OCI-LY7 (cell line): ENCODE measurements around the gene PSD4. TPM values are rescaled to one million over a fixed set of nuclear protein-coding genes. Genes with fewer than 3 reads are reported as not detected.

Source experiments
- BruUV-seq: library from RNA; stranded (reverse); fragments of 400-500 nt; replicated peaks from 2 replicates; lab custom pipeline; 2021; lab: Mats Ljungman, UMichigan
- CTCF ChIA-PET: fragments of 300-600 bp; sonication (Branson Sonifier 250); formaldehyde crosslinking; loops from one replicate; lab custom pipeline; 2022; ENCODE audit warnings: antibody characterized with exemption; ENCODE audit not compliant: unreplicated experiment; lab: Charles Lee
- POLR2A ChIA-PET: fragments of 300-600 bp; sonication (Branson Sonifier 250); formaldehyde crosslinking; loops from one replicate; lab custom pipeline; 2022; ENCODE audit warnings: antibody characterized with exemption; lab: Charles Lee
- DNase-seq: peaks from one replicate; pipeline ENCODE4 v3.0.0-alpha.2; 2015; ENCODE audit warnings: low spot score
- H2AFZ ChIP-seq: fragments of 200-600 bp; sonication (generic), shearing (Covaris generic); 2 replicates; pipeline ENCODE4 v1.6.1; 2014; ENCODE audit warnings: mild to moderate bottlenecking, antibody characterized with exemption, low read length, moderate library complexity
- H3K27ac ChIP-seq: fragments of 200-600 bp; sonication (generic); 2 replicates; pipeline ENCODE4 v1.5.1; 2014; ENCODE audit warnings: mixed run types, low read depth, mild to moderate bottlenecking, moderate library complexity, low read length, inconsistent platforms; ENCODE audit not compliant: poor library complexity, severe bottlenecking
- H3K36me3 ChIP-seq: fragments of 200-600 bp; sonication (generic); 2 replicates; pipeline ENCODE4 v1.6.1; 2014; ENCODE audit warnings: mild to moderate bottlenecking, antibody characterized with exemption, low read length, moderate library complexity, mixed read lengths; ENCODE audit not compliant: insufficient read depth
- H3K4me1 ChIP-seq: fragments of 200-600 bp; sonication (generic); 2 replicates; pipeline ENCODE4 v1.5.1; 2014; ENCODE audit warnings: mild to moderate bottlenecking, low read length; ENCODE audit not compliant: insufficient read depth, poor library complexity, severe bottlenecking
- H3K4me2 ChIP-seq: fragments of 200-600 bp; sonication (generic); 2 replicates; pipeline ENCODE4 v1.6.1; 2014; ENCODE audit warnings: mild to moderate bottlenecking, low read length
- H3K4me3 ChIP-seq: fragments of 200-600 bp; sonication (generic); 2 replicates; pipeline ENCODE4 v1.5.1; 2014; ENCODE audit warnings: mild to moderate bottlenecking, low read depth, low read length; ENCODE audit not compliant: poor library complexity, severe bottlenecking
- H3K79me2 ChIP-seq: fragments of 200-600 bp; sonication (generic); 2 replicates; pipeline ENCODE4 v1.6.1; 2016; ENCODE audit warnings: low read depth, mild to moderate bottlenecking, low read length, moderate library complexity, mixed read lengths; ENCODE audit not compliant: insufficient read depth
- H3K9me2 ChIP-seq: fragments of 200-600 bp; sonication (generic); 2 replicates; pipeline ENCODE4 v1.6.1; 2016; ENCODE audit warnings: mild to moderate bottlenecking, low read length, mixed read lengths; ENCODE audit not compliant: insufficient read depth
- H3K9me3 ChIP-seq: fragments of 200-600 bp; sonication (generic); 2 replicates; pipeline ENCODE4 v1.6.1; 2014; ENCODE audit warnings: mild to moderate bottlenecking, mixed run types, low read length, mixed read lengths
- H4K20me1 ChIP-seq: fragments of 200-600 bp; sonication (generic); 2 replicates; pipeline ENCODE4 v1.6.1; 2014; ENCODE audit warnings: mild to moderate bottlenecking, antibody characterized with exemption, low read length, moderate library complexity, mixed read lengths; ENCODE audit not compliant: insufficient read depth
- CTCF ChIP-seq: fragments of 200-600 bp; sonication (generic); conservative IDR thresholded peaks from 2 replicates; pipeline ENCODE4 v1.5.1; 2014; ENCODE audit warnings: mild to moderate bottlenecking, antibody characterized with exemption, low read length, moderate library complexity, mixed read lengths
- EZH2phosphoT487 ChIP-seq: fragments of 200-600 bp; sonication (generic); IDR thresholded peaks from 2 replicates; pipeline ENCODE4 v1.6.1; 2018; ENCODE audit warnings: low read depth, borderline replicate concordance, mild to moderate bottlenecking, mixed run types, antibody characterized with exemption, low read length, moderate library complexity, mixed read lengths
- intact Hi-C: fragments of 100-400 bp; cut with micrococcal nuclease; formaldehyde crosslinking; loops from one replicate; pipeline ENCODE4 v1.10.0; 2022; ENCODE audit not compliant: unreplicated experiment
- total RNA-seq, 2 experiments: library from RNA; depleted of rRNA in 1 of 2; stranded (reverse); fragments of >200 nt in 1 of 2; shearing (Covaris generic) in 1 of 2; gene quantifications; 2 replicates each; pipeline ENCODE4 v1.2.3, GENCODE V29; 2014 to 2022

PSD4 gene
- total RNA-seq, 2 experiments from 2014 or later = 99.6 to 100 TPM

GRCh38 chr2:113237604-113238160, 63.9 kb downstream of the PSD4 start:
- Histone ChIP-seq H3K4me1 (peaks cover 7% of the 10 kb centered on the region), H3K9me2 (no peaks in the 10 kb centered on the region), H3K79me2 (peaks cover 10% of the 10 kb centered on the region; the same call in 1 of the 2 replicates), H3K27ac (no peak overlapping the region), H3K4me2 (no peak overlapping the region), H2AFZ (no peak overlapping the region), H4K20me1 (no peaks in the 10 kb centered on the region), H3K4me3 (no peak overlapping the region), H3K36me3 (peaks cover 35% of the 10 kb centered on the region), H3K9me3 (no peaks in the 10 kb centered on the region)
- intact Hi-C loops = no loop called here
- DNase-seq = no peak
- BruUV-seq = no TSS peak
- TF ChIP-seq EZH2phosphoT487 (no peak), CTCF (no peak)
- CTCF ChIA-PET = interaction anchor here (0.6 to 1.1 kb wide), 2 partner anchors 9 to 18 kb away, joined by 3 to 4 read pairs; no protein-coding TSS in a partner anchor
- POLR2A ChIA-PET = interaction anchor here (1.1 to 1.7 kb wide), 2 partner anchors 29 to 75 kb away, joined by 4 to 7 read pairs; no protein-coding TSS in a partner anchor

- intact Hi-C loops = no loop called here
- DNase-seq = no peak
- no peak overlapping the region for H2AFZ ChIP-seq
- H3K4me2 ChIP-seq = no peak overlapping the region
- H3K9me3 ChIP-seq = no peaks in the 10 kb centered on the region
- ChIA-PET CTCF (no interaction called here), POLR2A (interaction anchor here (0.6 to 1.1 kb wide), 2 partner anchors 23 to 575 kb away, joined by 3 read pairs; no protein-coding TSS in a partner anchor)
- H3K27ac ChIP-seq = no peak overlapping the region
- H3K36me3 ChIP-seq = peaks cover 35% of the 10 kb centered on the region
- no peak overlapping the region for H3K4me3 ChIP-seq
- H3K4me1 ChIP-seq = peaks cover 7% of the 10 kb centered on the region
- peaks cover 10% of the 10 kb centered on the region; the same call in 1 of the 2 replicates for H3K79me2 ChIP-seq
- no TSS peak for BruUV-seq
- no peaks in the 10 kb centered on the region for H4K20me1 ChIP-seq
- H3K9me2 ChIP-seq = no peaks in the 10 kb centered on the region
- TF ChIP-seq EZH2phosphoT487 (no peak), CTCF (no peak)
Observed at GRCh38 chr2:113238871-113239839, 65.4 kb downstream of the PSD4 start.
